Mesendoderm (in vitro differentiated cells): ENCODE data around the gene ASXL3.

Experiments used
- DNase-seq: peaks from one replicate; pipeline ENCODE4 v3.0.0; 2013
- H2AK5ac ChIP-seq: 2 replicates; pipeline ENCODE4 v1.6.1; 2013; ENCODE audit warnings: low read length, inconsistent platforms
- H2BK120ac ChIP-seq: 2 replicates; pipeline ENCODE4 v1.6.1; 2013; ENCODE audit warnings: low read depth, mild to moderate bottlenecking, low read length, moderate library complexity, mixed read lengths
- H2BK15ac ChIP-seq: replicated peaks from 2 replicates; pipeline ENCODE4 v1.6.1; 2013; ENCODE audit warnings: low read depth, mild to moderate bottlenecking, moderate library complexity
- H2BK5ac ChIP-seq: 2 replicates; pipeline ENCODE4 v1.6.1; 2013; ENCODE audit warnings: low read length, inconsistent platforms
- H3K18ac ChIP-seq: 2 replicates; pipeline ENCODE4 v1.6.1; 2013; ENCODE audit warnings: mild to moderate bottlenecking, low read length, mixed read lengths
- H3K23ac ChIP-seq: one replicate; pipeline ENCODE4 v1.6.1; 2013; ENCODE audit warnings: low read length
- H3K27ac ChIP-seq: 2 replicates; pipeline ENCODE4 v1.5.1; 2013; ENCODE audit warnings: low read depth, mild to moderate bottlenecking, inconsistent platforms, low read length, moderate library complexity
- H3K27me3 ChIP-seq: 2 replicates; pipeline ENCODE4 v1.6.1; 2013; ENCODE audit warnings: low read length, control low read depth, mild to moderate bottlenecking, inconsistent platforms; ENCODE audit not compliant: insufficient read depth, poor library complexity
- H3K36me3 ChIP-seq: 2 replicates; pipeline ENCODE4 v1.6.1; 2013; ENCODE audit warnings: low read length, inconsistent platforms; ENCODE audit not compliant: control insufficient read depth, insufficient read depth
- H3K4ac ChIP-seq: one replicate; pipeline ENCODE4 v1.6.1; 2013; ENCODE audit warnings: low read depth, mild to moderate bottlenecking, low read length, moderate library complexity
- H3K4me1 ChIP-seq: 2 replicates; pipeline ENCODE4 v1.6.1; 2013; ENCODE audit warnings: low read depth, low read length, inconsistent platforms; ENCODE audit not compliant: control insufficient read depth
- H3K4me2 ChIP-seq: 2 replicates; pipeline ENCODE4 v1.6.1; 2013; ENCODE audit warnings: low read length
- H3K4me3 ChIP-seq: 2 replicates; pipeline ENCODE4 v1.5.1; 2013; ENCODE audit warnings: mild to moderate bottlenecking, low read length
- H3K56ac ChIP-seq: one replicate; pipeline ENCODE4 v1.6.1; 2013; ENCODE audit warnings: low read length
- H3K79me1 ChIP-seq: 2 replicates; pipeline ENCODE4 v1.6.1; 2013; ENCODE audit warnings: low read length, inconsistent platforms
- H3K79me2 ChIP-seq: 2 replicates; pipeline ENCODE4 v1.6.1; 2013; ENCODE audit warnings: mild to moderate bottlenecking, low read length; ENCODE audit not compliant: control insufficient read depth, insufficient read depth
- H3K9ac ChIP-seq: 2 replicates; pipeline ENCODE4 v1.6.1; 2013; ENCODE audit warnings: low read length, inconsistent platforms
- H4K5ac ChIP-seq: one replicate; pipeline ENCODE4 v1.6.1; 2013; ENCODE audit warnings: low read length
- H4K8ac ChIP-seq: one replicate; pipeline ENCODE4 v1.6.1; 2013; ENCODE audit warnings: low read depth, mild to moderate bottlenecking, control low read depth, low read length, moderate library complexity
- WGBS: extraction: QIAGEN DNeasy Blood & Tissue Kit; methylation state at CpG from one replicate; pipeline ENCODE4 v1.1.7; 2013; ENCODE audit warnings: low lambda C conversion rate, missing lambda C conversion rate; ENCODE audit not compliant: insufficient coverage; ENCODE audit errors: extremely low coverage; 5-methylcytosine and 5-hydroxymethylcytosine counted together

ASXL3 gene

DNA sequence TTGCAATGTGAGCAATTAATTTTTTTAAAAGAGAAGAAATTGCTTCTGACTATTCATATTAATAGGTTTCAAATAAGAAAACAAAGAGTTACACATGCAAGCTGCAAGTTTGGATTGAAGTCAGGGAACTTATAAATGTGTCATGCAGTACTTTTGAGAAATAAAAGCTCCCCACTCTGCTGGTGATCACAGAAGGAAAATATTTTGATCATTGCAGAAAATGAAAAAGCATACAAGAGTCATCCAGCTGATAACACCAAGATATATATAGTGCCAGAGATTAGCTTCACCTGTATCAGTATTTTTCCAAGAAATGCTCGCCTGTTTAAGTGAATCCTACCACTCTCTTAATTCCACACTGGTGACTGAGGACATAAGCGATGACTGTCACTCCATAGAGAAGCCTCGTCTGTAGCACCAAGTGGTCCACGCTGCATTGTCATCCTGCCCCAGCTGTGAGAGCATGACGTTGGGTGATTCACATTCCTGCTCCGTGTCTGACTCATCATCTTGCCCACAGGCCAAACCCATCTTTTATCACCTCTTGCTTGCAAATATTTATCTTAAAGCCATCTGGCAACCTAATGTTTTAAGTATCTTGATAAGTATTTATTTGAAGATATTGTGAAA lies 178.0 kb downstream of the ASXL3 start:
- no peak overlapping the region for H4K8ac ChIP-seq
- no peaks in the 10 kb centered on the region for H3K79me2 ChIP-seq
- no peak overlapping the region for H3K4ac ChIP-seq
- no peaks in the 10 kb centered on the region for H3K79me1 ChIP-seq
- H3K4me3 ChIP-seq = no peak overlapping the region
- H2BK5ac ChIP-seq = no peak overlapping the region
- no peak overlapping the region for H3K23ac ChIP-seq
- H3K4me2 ChIP-seq = no peak overlapping the region
- H3K4me1 ChIP-seq = no peaks in the 10 kb centered on the region
- H4K5ac ChIP-seq = no peak overlapping the region
- H2BK120ac ChIP-seq = no peak overlapping the region
- H3K27me3 ChIP-seq = no peaks in the 10 kb centered on the region
- no peak overlapping the region for H3K9ac ChIP-seq
- H3K36me3 ChIP-seq = no peaks in the 10 kb centered on the region
- DNase-seq = peak; percentile 94
- WGBS = no CpG with 5 or more reads among the region's 6 CpGs
- H2BK15ac ChIP-seq = no peak overlapping the region
- H3K18ac ChIP-seq = no peak overlapping the region
- no peak overlapping the region for H3K27ac ChIP-seq
- no peak overlapping the region for H2AK5ac ChIP-seq
- H3K56ac ChIP-seq = no peak overlapping the region

DNA sequence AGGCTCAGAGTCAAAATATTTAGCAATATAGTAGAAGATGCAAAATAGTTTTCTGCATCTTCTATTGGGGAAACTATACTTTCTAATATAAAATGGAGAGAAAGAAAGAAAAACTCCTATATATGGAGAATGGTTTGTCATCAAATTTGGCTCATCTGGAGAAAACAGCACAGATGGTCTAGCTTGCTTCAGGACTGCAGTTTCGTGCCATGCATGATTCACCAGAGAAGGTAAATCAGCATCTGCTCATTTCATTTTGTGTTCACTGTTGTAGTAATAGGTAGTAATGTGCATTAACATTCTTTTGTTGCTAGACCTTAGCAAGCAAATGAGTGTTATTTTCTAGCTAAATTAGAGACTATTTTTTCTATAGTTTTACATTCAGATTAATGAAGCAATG lies 179.0 kb downstream of the ASXL3 start:
- H3K27ac ChIP-seq = no peak overlapping the region

DNA sequence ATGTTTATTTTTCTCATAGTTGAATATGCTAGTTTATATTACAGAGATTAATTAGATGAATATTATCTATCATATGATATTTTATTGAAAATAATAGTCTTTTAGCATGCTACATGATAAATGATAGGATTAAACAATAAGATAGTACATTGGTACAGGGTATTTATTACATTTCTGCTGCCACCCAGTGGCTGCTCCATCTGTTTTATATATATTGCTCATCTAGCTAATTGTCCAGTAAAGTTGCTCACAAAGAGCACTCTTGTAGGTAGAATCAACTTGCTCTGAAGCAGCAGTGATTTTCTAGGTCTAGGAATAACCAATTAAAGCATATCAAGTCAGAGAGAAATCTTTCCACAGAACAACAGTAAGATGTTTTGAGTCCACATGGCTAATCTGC lies 183.3 kb downstream of the ASXL3 start:
- DNase-seq = no peak
- H2AK5ac ChIP-seq = no peak overlapping the region

More for the DNA sequence above, 179.0 kb downstream of the ASXL3 start:
- no peak overlapping the region for H3K18ac ChIP-seq
- no peak overlapping the region for H2AK5ac ChIP-seq
- no peak overlapping the region for H2BK5ac ChIP-seq
- no peak for DNase-seq
- no peaks in the 10 kb centered on the region for H3K4me1 ChIP-seq
- no peak overlapping the region for H3K4me2 ChIP-seq
- H3K36me3 ChIP-seq = no peaks in the 10 kb centered on the region
- H4K8ac ChIP-seq = no peak overlapping the region
- H3K23ac ChIP-seq = no peak overlapping the region
- H2BK15ac ChIP-seq = no peak overlapping the region
- no peak overlapping the region for H2BK120ac ChIP-seq
- H3K79me2 ChIP-seq = no peaks in the 10 kb centered on the region
- no peaks in the 10 kb centered on the region for H3K79me1 ChIP-seq
- WGBS = no CpG with 5 or more reads among the region's 1 CpG
- no peaks in the 10 kb centered on the region for H3K27me3 ChIP-seq
- no peak overlapping the region for H4K5ac ChIP-seq
- H3K4me3 ChIP-seq = no peak overlapping the region
- H3K9ac ChIP-seq = no peak overlapping the region
- H3K56ac ChIP-seq = no peak overlapping the region
- no peak overlapping the region for H3K4ac ChIP-seq

DNA sequence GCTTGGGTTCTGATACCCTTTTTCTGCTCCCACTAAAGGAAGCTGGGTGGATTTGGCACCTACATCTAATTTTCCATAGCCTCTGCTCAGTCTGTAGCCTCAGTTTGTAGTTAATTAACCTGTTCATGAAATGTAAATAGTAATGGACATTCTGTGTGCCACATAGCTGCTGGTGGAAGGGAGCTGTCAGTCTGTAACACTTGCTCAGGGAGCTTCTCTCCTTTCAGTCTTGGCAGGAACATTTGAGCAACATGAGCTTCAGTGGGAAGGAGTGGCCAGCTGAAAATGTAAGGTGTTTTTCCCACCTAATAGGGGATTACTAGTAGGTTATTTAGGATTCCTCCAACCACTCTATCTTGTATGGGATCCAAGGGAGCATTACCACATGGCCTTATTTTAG lies 203.4 kb downstream of the ASXL3 start:
- Histone ChIP-seq H3K79me1 (no peaks in the 10 kb centered on the region), H2BK15ac (no peak overlapping the region), H3K4me3 (no peak overlapping the region), H4K8ac (no peak overlapping the region), H3K36me3 (no peaks in the 10 kb centered on the region), H2BK120ac (no peak overlapping the region), H2BK5ac (no peak overlapping the region), H3K4me1 (no peaks in the 10 kb centered on the region), H3K4me2 (no peak overlapping the region), H3K27ac (no peak overlapping the region), H3K79me2 (no peaks in the 10 kb centered on the region), H3K9ac (no peak overlapping the region), H3K27me3 (no peaks in the 10 kb centered on the region), H4K5ac (no peak overlapping the region), H3K23ac (no peak overlapping the region), H2AK5ac (no peak overlapping the region), H3K56ac (no peak overlapping the region), H3K4ac (no peak overlapping the region), H3K18ac (no peak overlapping the region)
- no peak for DNase-seq

More for the DNA sequence above, 183.3 kb downstream of the ASXL3 start:
- Histone ChIP-seq H3K36me3 (no peaks in the 10 kb centered on the region), H3K56ac (no peak overlapping the region), H2BK120ac (no peak overlapping the region), H3K4me1 (no peaks in the 10 kb centered on the region), H3K4ac (no peak overlapping the region), H3K79me1 (no peaks in the 10 kb centered on the region), H3K9ac (no peak overlapping the region), H3K27ac (no peak overlapping the region), H2BK5ac (no peak overlapping the region), H3K18ac (no peak overlapping the region), H3K4me2 (no peak overlapping the region), H4K8ac (no peak overlapping the region), H2BK15ac (no peak overlapping the region), H3K4me3 (no peak overlapping the region), H3K27me3 (no peaks in the 10 kb centered on the region), H3K23ac (no peak overlapping the region), H4K5ac (no peak overlapping the region), H3K79me2 (no peaks in the 10 kb centered on the region)
